Colon (tissue), 2 donors: ENCODE measurements around the gene SMIM23.

ENCODE experiments used
- FAIRE-seq: peaks from 2 replicates; lab custom pipeline; 2012; peaks lifted over from hg19 to GRCh38; lab: Jason Lieb, UNC
- donor health status: control.
- donor health status: control.

SMIM23 gene

GRCh38 chr5:171816666-171817065 lies 31.0 kb downstream of the SMIM23 start:
- FAIRE-seq, result no peak

GRCh38 chr5:171820561-171820960 lies 34.9 kb downstream of the SMIM23 start:
- no peak for FAIRE-seq

GRCh38 chr5:171821286-171821685 lies 35.7 kb downstream of the SMIM23 start:
- FAIRE-seq, result no peak

GRCh38 chr5:171823269-171823668 lies 37.7 kb downstream of the SMIM23 start:
- no peak for FAIRE-seq

GRCh38 chr5:171825051-171825450 lies 39.4 kb downstream of the SMIM23 start:
- FAIRE-seq, result no peak

- FAIRE-seq, result no peak
These were observed 40.5 kb downstream of the SMIM23 start for GRCh38 chr5:171826132-171826531.

GRCh38 chr5:171827162-171827561 lies 41.5 kb downstream of the SMIM23 start:
- no peak for FAIRE-seq

- no peak for FAIRE-seq
These were observed 45.1 kb downstream of the SMIM23 start for GRCh38 chr5:171830686-171831085.

GRCh38 chr5:171832775-171833174 lies 47.2 kb downstream of the SMIM23 start:
- FAIRE-seq, result no peak

GRCh38 chr5:171834461-171834860 lies 48.8 kb downstream of the SMIM23 start:
- no peak for FAIRE-seq

GRCh38 chr5:171835066-171835465 lies 49.4 kb downstream of the SMIM23 start:
- FAIRE-seq, result no peak

GRCh38 chr5:171837522-171837921 lies 51.9 kb downstream of the SMIM23 start:
- no peak for FAIRE-seq

GRCh38 chr5:171838066-171838465 lies 52.4 kb downstream of the SMIM23 start:
- FAIRE-seq, result no peak

- FAIRE-seq, result no peak
These were observed 53.5 kb downstream of the SMIM23 start for GRCh38 chr5:171839112-171839511.

- FAIRE-seq, result no peak
These were observed 54.4 kb downstream of the SMIM23 start for GRCh38 chr5:171840066-171840465.
